Measurements from ENCODE around the gene SLC2A9.

GRCh38 chr4:9849538-9849920, 171.8 kb downstream of the SLC2A9 start:
- TF ChIP-seq CTCF (IDR thresholded peaks at IDR 0.05; ENCODE audit: low read depth, low read length): no peak
- no peak for TF ChIP-seq EZH2phosphoT487 (IDR thresholded peaks at IDR 0.05; ENCODE audit: low read depth)

All from OCI-LY3 (cell line).